OCI-LY7 (cell line): ENCODE results near the gene CNKSR2. TPM values are rescaled to one million over a fixed set of nuclear protein-coding genes. Genes with fewer than 3 reads are reported as not detected.

Experiments used
- BruUV-seq: library from RNA; stranded (reverse); fragments of 400-500 nt; replicated peaks from 2 replicates; lab custom pipeline; 2021; lab: Mats Ljungman, UMichigan
- CTCF ChIA-PET: fragments of 300-600 bp; sonication (Branson Sonifier 250); formaldehyde crosslinking; loops from one replicate; lab custom pipeline; 2022; ENCODE audit warnings: antibody characterized with exemption; ENCODE audit not compliant: unreplicated experiment; lab: Charles Lee
- POLR2A ChIA-PET: fragments of 300-600 bp; sonication (Branson Sonifier 250); formaldehyde crosslinking; loops from one replicate; lab custom pipeline; 2022; ENCODE audit warnings: antibody characterized with exemption; lab: Charles Lee
- DNase-seq: peaks from one replicate; pipeline ENCODE4 v3.0.0-alpha.2; 2015; ENCODE audit warnings: low spot score
- H2AFZ ChIP-seq: fragments of 200-600 bp; sonication (generic), shearing (Covaris generic); 2 replicates; pipeline ENCODE4 v1.6.1; 2014; ENCODE audit warnings: mild to moderate bottlenecking, antibody characterized with exemption, low read length, moderate library complexity
- H3K27ac ChIP-seq: fragments of 200-600 bp; sonication (generic); 2 replicates; pipeline ENCODE4 v1.5.1; 2014; ENCODE audit warnings: mixed run types, low read depth, mild to moderate bottlenecking, moderate library complexity, low read length, inconsistent platforms; ENCODE audit not compliant: poor library complexity, severe bottlenecking
- H3K36me3 ChIP-seq: fragments of 200-600 bp; sonication (generic); 2 replicates; pipeline ENCODE4 v1.6.1; 2014; ENCODE audit warnings: mild to moderate bottlenecking, antibody characterized with exemption, low read length, moderate library complexity, mixed read lengths; ENCODE audit not compliant: insufficient read depth
- H3K4me1 ChIP-seq: fragments of 200-600 bp; sonication (generic); 2 replicates; pipeline ENCODE4 v1.5.1; 2014; ENCODE audit warnings: mild to moderate bottlenecking, low read length; ENCODE audit not compliant: insufficient read depth, poor library complexity, severe bottlenecking
- H3K4me2 ChIP-seq: fragments of 200-600 bp; sonication (generic); 2 replicates; pipeline ENCODE4 v1.6.1; 2014; ENCODE audit warnings: mild to moderate bottlenecking, low read length
- H3K4me3 ChIP-seq: fragments of 200-600 bp; sonication (generic); 2 replicates; pipeline ENCODE4 v1.5.1; 2014; ENCODE audit warnings: mild to moderate bottlenecking, low read depth, low read length; ENCODE audit not compliant: poor library complexity, severe bottlenecking
- H3K79me2 ChIP-seq: fragments of 200-600 bp; sonication (generic); 2 replicates; pipeline ENCODE4 v1.6.1; 2016; ENCODE audit warnings: low read depth, mild to moderate bottlenecking, low read length, moderate library complexity, mixed read lengths; ENCODE audit not compliant: insufficient read depth
- H3K9me2 ChIP-seq: fragments of 200-600 bp; sonication (generic); 2 replicates; pipeline ENCODE4 v1.6.1; 2016; ENCODE audit warnings: mild to moderate bottlenecking, low read length, mixed read lengths; ENCODE audit not compliant: insufficient read depth
- H3K9me3 ChIP-seq: fragments of 200-600 bp; sonication (generic); 2 replicates; pipeline ENCODE4 v1.6.1; 2014; ENCODE audit warnings: mild to moderate bottlenecking, mixed run types, low read length, mixed read lengths
- H4K20me1 ChIP-seq: fragments of 200-600 bp; sonication (generic); 2 replicates; pipeline ENCODE4 v1.6.1; 2014; ENCODE audit warnings: mild to moderate bottlenecking, antibody characterized with exemption, low read length, moderate library complexity, mixed read lengths; ENCODE audit not compliant: insufficient read depth
- CTCF ChIP-seq: fragments of 200-600 bp; sonication (generic); conservative IDR thresholded peaks from 2 replicates; pipeline ENCODE4 v1.5.1; 2014; ENCODE audit warnings: mild to moderate bottlenecking, antibody characterized with exemption, low read length, moderate library complexity, mixed read lengths
- EZH2phosphoT487 ChIP-seq: fragments of 200-600 bp; sonication (generic); IDR thresholded peaks from 2 replicates; pipeline ENCODE4 v1.6.1; 2018; ENCODE audit warnings: low read depth, borderline replicate concordance, mild to moderate bottlenecking, mixed run types, antibody characterized with exemption, low read length, moderate library complexity, mixed read lengths
- intact Hi-C: fragments of 100-400 bp; cut with micrococcal nuclease; formaldehyde crosslinking; loops from one replicate; pipeline ENCODE4 v1.10.0; 2022; ENCODE audit not compliant: unreplicated experiment
- total RNA-seq, 2 experiments: library from RNA; depleted of rRNA in 1 of 2; stranded (reverse); fragments of >200 nt in 1 of 2; shearing (Covaris generic) in 1 of 2; gene quantifications; 2 replicates each; pipeline ENCODE4 v1.2.3, GENCODE V29; 2014 to 2022

CNKSR2 gene
- total RNA-seq, 2 experiments from 2014 or later: not detected

- Histone ChIP-seq H3K9me2 (no peaks in the 10 kb centered on the region), H3K79me2 (no peaks in the 10 kb centered on the region), H3K36me3 (no peaks in the 10 kb centered on the region), H2AFZ (no peak overlapping the region), H3K4me3 (no peak overlapping the region), H3K4me2 (no peak overlapping the region), H3K9me3 (no peaks in the 10 kb centered on the region), H4K20me1 (no peaks in the 10 kb centered on the region), H3K27ac (no peak overlapping the region), H3K4me1 (no peaks in the 10 kb centered on the region)
- BruUV-seq: no TSS peak
- DNase-seq: no peak
- CTCF ChIA-PET: no interaction called here
- POLR2A ChIA-PET: no interaction called here
- TF ChIP-seq EZH2phosphoT487 (no peak), CTCF (no peak)
- intact Hi-C loops: no loop called here
These were observed 285.1 kb downstream of the CNKSR2 start for GRCh38 chrX:21659320-21659719.

GRCh38 chrX:21660156-21660555, 285.9 kb downstream of the CNKSR2 start:
- Histone ChIP-seq H3K9me2 (no peaks in the 10 kb centered on the region), H3K4me2 (no peak overlapping the region), H3K36me3 (no peaks in the 10 kb centered on the region), H3K79me2 (no peaks in the 10 kb centered on the region), H3K4me1 (no peaks in the 10 kb centered on the region), H3K9me3 (no peaks in the 10 kb centered on the region), H3K4me3 (no peak overlapping the region), H2AFZ (no peak overlapping the region), H4K20me1 (no peaks in the 10 kb centered on the region), H3K27ac (no peak overlapping the region)
- ChIA-PET CTCF (no interaction called here), POLR2A (no interaction called here)
- DNase-seq: no peak
- TF ChIP-seq CTCF (no peak), EZH2phosphoT487 (no peak)
- BruUV-seq: no TSS peak
- intact Hi-C loops: no loop called here

GRCh38 chrX:21661316-21661715, 287.1 kb downstream of the CNKSR2 start:
- Histone ChIP-seq H3K27ac (no peak overlapping the region), H3K79me2 (no peaks in the 10 kb centered on the region), H3K4me3 (no peak overlapping the region), H2AFZ (no peak overlapping the region), H3K4me1 (no peaks in the 10 kb centered on the region), H3K9me2 (no peaks in the 10 kb centered on the region), H3K9me3 (no peaks in the 10 kb centered on the region), H4K20me1 (no peaks in the 10 kb centered on the region), H3K36me3 (no peaks in the 10 kb centered on the region), H3K4me2 (no peak overlapping the region)
- intact Hi-C loops: no loop called here
- ChIA-PET POLR2A (no interaction called here), CTCF (no interaction called here)
- BruUV-seq: no TSS peak
- no peak for TF ChIP-seq EZH2phosphoT487
- no peak for TF ChIP-seq CTCF
- no peak for DNase-seq
